H1 (cell line): ENCODE results near the gene CCR1. TPM values are rescaled to one million over a fixed set of nuclear protein-coding genes. Genes with fewer than 3 reads are reported as not detected.

Source experiments
- CTCF ChIA-PET: fragments of 300-600 bp; sonication (Branson Sonifier 250); formaldehyde crosslinking; loops from one replicate; lab custom pipeline; 2021; ENCODE audit not compliant: partially characterized antibody; lab: Charles Lee
- POLR2A ChIA-PET: fragments of 300-600 bp; sonication (Branson Sonifier 250); formaldehyde crosslinking; loops from one replicate; lab custom pipeline; 2021; ENCODE audit warnings: inconsistent platforms; ENCODE audit not compliant: partially characterized antibody; lab: Charles Lee
- DNase-seq, 2 experiments: peaks; one replicate each; pipeline versions ENCODE4 v3.0.0 to v3.0.0-alpha.2; 2010 to 2022; ENCODE audit warnings: low spot score in 2 of 2, low read depth in 1 of 2, mixed read lengths in 1 of 2
- FAIRE-seq: peaks from 2 replicates; lab custom pipeline; 2011; peaks lifted over from hg19 to GRCh38; lab: Jason Lieb, UNC
- H2AFZ ChIP-seq: 2 replicates; pipeline ENCODE4 v1.8.1; 2012; ENCODE audit warnings: low read length, inconsistent platforms
- H2AK5ac ChIP-seq: 2 replicates; pipeline ENCODE4 v1.6.1; 2013; ENCODE audit warnings: low read depth, low read length
- H2BK120ac ChIP-seq: replicated peaks from 2 replicates; pipeline ENCODE3; 2013; ENCODE audit warnings: low read depth, low read length, inconsistent platforms
- H2BK12ac ChIP-seq: 2 replicates; pipeline ENCODE4 v1.6.1; 2013; ENCODE audit warnings: low read depth, low read length
- H2BK15ac ChIP-seq: 2 replicates; pipeline ENCODE4 v1.6.1; 2013; ENCODE audit warnings: low read length
- H2BK20ac ChIP-seq: 2 replicates; pipeline ENCODE4 v1.6.1; 2013; ENCODE audit warnings: low read length
- H2BK5ac ChIP-seq: 2 replicates; pipeline ENCODE4 v1.6.1; 2013; ENCODE audit warnings: low read depth, low read length
- H3K14ac ChIP-seq: 2 replicates; pipeline ENCODE4 v1.6.1; 2013; ENCODE audit warnings: inconsistent platforms; ENCODE audit not compliant: insufficient read length
- H3K18ac ChIP-seq: 2 replicates; pipeline ENCODE4 v1.6.1; 2013; ENCODE audit warnings: low read length; ENCODE audit errors: extremely low read depth
- H3K23ac ChIP-seq: 2 replicates; pipeline ENCODE4 v1.6.1; 2013; ENCODE audit warnings: inconsistent platforms; ENCODE audit not compliant: insufficient read length
- H3K23me2 ChIP-seq: 2 replicates; pipeline ENCODE4 v1.6.1; 2013; ENCODE audit warnings: low read depth, low read length
- H3K27ac ChIP-seq: 2 replicates; pipeline ENCODE4 v1.6.1; 2011; ENCODE audit warnings: low read depth, low read length, inconsistent platforms
- H3K27me3 ChIP-seq, 4 experiments: replicated peaks in 1 of 4; 1 replicate in 1 of 4; 2 replicates in 3 of 4; pipeline versions ENCODE4 v1.6.1 to v1.8.1; 2011 to 2013; ENCODE audit warnings: low read length in 3 of 4, mild to moderate bottlenecking in 3 of 4, inconsistent platforms in 2 of 4, mixed read lengths in 2 of 4, moderate library complexity in 1 of 4; ENCODE audit not compliant: control insufficient read depth in 3 of 4, insufficient read depth in 3 of 4; ENCODE audit errors: extremely low read depth in 1 of 4
- H3K36me3 ChIP-seq, 4 experiments: 2 replicates each; pipeline versions ENCODE4 v1.6.1 to v1.8.1; 2011 to 2013; ENCODE audit warnings: mild to moderate bottlenecking in 4 of 4, low read length in 3 of 4, moderate library complexity in 2 of 4, control low read depth in 1 of 4, inconsistent platforms in 1 of 4; ENCODE audit not compliant: insufficient read depth in 4 of 4, control insufficient read depth in 2 of 4
- H3K4ac ChIP-seq: replicated peaks from 2 replicates; pipeline ENCODE3; 2013; ENCODE audit warnings: low read length, low read depth, mixed read lengths, inconsistent platforms; ENCODE audit not compliant: insufficient read length
- H3K4me1 ChIP-seq, 4 experiments: replicated peaks in 1 of 4; 1 replicate in 1 of 4; 2 replicates in 3 of 4; pipeline versions ENCODE4 v1.6.1 to v1.8.1; 2011 to 2013; ENCODE audit warnings: low read length in 3 of 4, inconsistent platforms in 2 of 4, mixed read lengths in 1 of 4; ENCODE audit not compliant: insufficient read depth in 4 of 4, control insufficient read depth in 3 of 4
- H3K4me2 ChIP-seq, 2 experiments: 2 replicates each; pipeline versions ENCODE4 v1.6.1 to v1.8.1; 2011 to 2013; ENCODE audit warnings: low read depth in 2 of 2, low read length in 2 of 2, control low read depth in 1 of 2, inconsistent platforms in 1 of 2, mild to moderate bottlenecking in 1 of 2; ENCODE audit not compliant: insufficient read depth in 1 of 2
- H3K4me3 ChIP-seq, 4 experiments: fragments of 200-600, 300-600 bp in 1 of 4; sonication (generic), shearing (Covaris generic), sonication (Bioruptor Twin) in 1 of 4; 2 replicates each; pipeline versions ENCODE4 v1.5.1 to v1.8.1; 2011 to 2016; ENCODE audit warnings: low read length in 4 of 4, low read depth in 3 of 4, control low read depth in 2 of 4, inconsistent platforms in 2 of 4, mild to moderate bottlenecking in 2 of 4, mixed read lengths in 1 of 4, moderate library complexity in 1 of 4; ENCODE audit not compliant: insufficient read depth in 2 of 4; ENCODE audit errors: extremely low read depth in 1 of 4
- H3K56ac ChIP-seq: replicated peaks from 2 replicates; pipeline ENCODE3; 2013; ENCODE audit warnings: low read depth, mild to moderate bottlenecking, mixed read lengths, low read length, inconsistent platforms; ENCODE audit not compliant: insufficient read length
- H3K79me1 ChIP-seq: 2 replicates; pipeline ENCODE4 v1.6.1; 2013; ENCODE audit warnings: low read depth, low read length, control low read depth
- H3K79me2 ChIP-seq, 2 experiments: 2 replicates each; pipeline versions ENCODE4 v1.6.1 to v1.8.1; 2012 to 2013; ENCODE audit warnings: low read length in 2 of 2, mild to moderate bottlenecking in 2 of 2, inconsistent platforms in 1 of 2; ENCODE audit not compliant: insufficient read depth in 2 of 2, control insufficient read depth in 1 of 2
- H3K9ac ChIP-seq, 4 experiments: replicated peaks in 1 of 4; 1 replicate in 1 of 4; 2 replicates in 3 of 4; pipeline versions ENCODE4 v1.6.1 to v1.8.1; 2011 to 2013; ENCODE audit warnings: low read depth in 3 of 4, low read length in 3 of 4, control low read depth in 2 of 4, mild to moderate bottlenecking in 2 of 4, moderate library complexity in 2 of 4, inconsistent platforms in 1 of 4; ENCODE audit errors: extremely low read depth in 1 of 4
- H3K9me3 ChIP-seq, 2 experiments: 2 replicates each; pipeline versions ENCODE4 v1.6.1 to v1.8.1; 2012 to 2013; ENCODE audit warnings: mild to moderate bottlenecking in 2 of 2, moderate library complexity in 2 of 2, control low read depth in 1 of 2, inconsistent platforms in 1 of 2, low read depth in 1 of 2, low read length in 1 of 2, mixed read lengths in 1 of 2; ENCODE audit not compliant: insufficient read depth in 2 of 2
- H4K20me1 ChIP-seq, 2 experiments: replicated peaks in 1 of 2; 2 replicates each; pipeline versions ENCODE3 to v1.8.1; 2011 to 2013; ENCODE audit warnings: inconsistent platforms in 2 of 2, low read length in 2 of 2, mild to moderate bottlenecking in 1 of 2; ENCODE audit not compliant: insufficient read depth in 2 of 2, control insufficient read depth in 1 of 2
- H4K5ac ChIP-seq: 2 replicates; pipeline ENCODE4 v1.6.1; 2013; ENCODE audit warnings: low read length, low read depth, mixed read lengths, inconsistent platforms; ENCODE audit not compliant: insufficient read length
- H4K8ac ChIP-seq: 2 replicates; pipeline ENCODE4 v1.8.0; 2013; ENCODE audit warnings: mild to moderate bottlenecking, moderate library complexity, low read length, inconsistent platforms; ENCODE audit not compliant: insufficient read depth; ENCODE audit errors: extremely low read depth
- H4K91ac ChIP-seq: replicated peaks from 2 replicates; pipeline ENCODE3; 2013; ENCODE audit warnings: low read length, mixed read lengths, inconsistent platforms; ENCODE audit not compliant: insufficient read length
- ASH2L ChIP-seq: fragments of 200-600, 300-600 bp; sonication (generic); IDR thresholded peaks from one replicate; pipeline ENCODE4 v1.7.1; 2017; ENCODE audit warnings: low read length
- BACH1 ChIP-seq: IDR thresholded peaks from 2 replicates; pipeline ENCODE4 v1.6.1; 2012; ENCODE audit warnings: low read length, improper control_type of control experiment
- BCL11A ChIP-seq, 2 experiments: IDR thresholded peaks; one replicate each; pipeline ENCODE4 v1.6.1; 2011; ENCODE audit warnings: low read depth in 2 of 2, low read length in 2 of 2, mild to moderate bottlenecking in 2 of 2
- BRCA1 ChIP-seq: IDR thresholded peaks from 2 replicates; pipeline ENCODE4 v1.6.1; 2012; ENCODE audit warnings: low read depth, low read length, improper control_type of control experiment
- CBX5 ChIP-seq: fragments of 300-800, 300-1000 bp; sonication (generic); IDR thresholded peaks from 2 replicates; pipeline ENCODE4 v1.7.1; 2016; ENCODE audit warnings: antibody characterized with exemption, low read length, low read depth
- CTBP2 ChIP-seq: IDR thresholded peaks from 2 replicates; pipeline ENCODE4 v1.7.0; 2011; ENCODE audit warnings: borderline replicate concordance, mild to moderate bottlenecking, moderate library complexity, mixed read lengths, low read length; ENCODE audit not compliant: insufficient read depth, insufficient read length
- E2F6 ChIP-seq: IDR thresholded peaks from 2 replicates; pipeline ENCODE4 v1.6.1; 2012; ENCODE audit warnings: inconsistent platforms
- JUND ChIP-seq: IDR thresholded peaks from 2 replicates; pipeline ENCODE4 v1.6.1; 2011; ENCODE audit warnings: mild to moderate bottlenecking, improper control_type of control experiment, low read length
- PHF8 ChIP-seq: fragments of 200-600 bp; sonication (generic); conservative IDR thresholded peaks from 2 replicates; pipeline ENCODE4 v1.7.1; 2012; ENCODE audit warnings: low read depth, mild to moderate bottlenecking, inconsistent platforms, low read length, moderate library complexity
- RFX5 ChIP-seq: IDR thresholded peaks from 2 replicates; pipeline ENCODE4 v1.6.1; 2011; ENCODE audit warnings: low read depth, low read length, improper control_type of control experiment, borderline replicate concordance
- SP4 ChIP-seq: IDR thresholded peaks from 2 replicates; pipeline ENCODE4 v1.6.1; 2012; ENCODE audit warnings: low read length, inconsistent platforms
- SRF ChIP-seq: IDR thresholded peaks from 2 replicates; pipeline ENCODE4 v1.6.1; 2011; ENCODE audit warnings: mild to moderate bottlenecking, low read depth, low read length, moderate library complexity
- TAF1 ChIP-seq: IDR thresholded peaks from 2 replicates; pipeline ENCODE4 v1.6.1; 2011; ENCODE audit warnings: mild to moderate bottlenecking, low read depth, low read length
- TEAD4 ChIP-seq: IDR thresholded peaks from 2 replicates; pipeline ENCODE4 v1.6.1; 2012; ENCODE audit warnings: low read depth, low read length, inconsistent platforms, mixed read lengths
- ZNF274 ChIP-seq: IDR thresholded peaks from 2 replicates; pipeline ENCODE4 v1.7.0; 2012; ENCODE audit warnings: low read length, borderline replicate concordance; ENCODE audit errors: extremely low read depth
- WGBS, 2 experiments: shearing (Covaris generic) in 1 of 2; methylation state at CpG; one replicate each; pipeline versions ENCODE4 v1.1.6 to v1.1.7; 2013 to 2015; ENCODE audit warnings: low lambda C conversion rate in 2 of 2, mixed read lengths in 2 of 2, inconsistent platforms in 1 of 2, low coverage in 1 of 2, missing lambda C conversion rate in 1 of 2; ENCODE audit not compliant: insufficient replicate concordance in 2 of 2, insufficient coverage in 1 of 2, insufficient read length in 1 of 2; ENCODE audit errors: extremely low coverage in 1 of 2, missing lambda C conversion rate in 1 of 2; 5-methylcytosine and 5-hydroxymethylcytosine counted together
- polyA plus RNA-seq, 7 experiments: library from polyadenylated mRNA; depleted of rRNA in 3 of 7; stranded (reverse) in 5 of 7; unstranded in 2 of 7; fragments of >200 nt in 5 of 7; fragments of 200-250 nt in 2 of 7; gene quantifications; 1 replicate in 5 of 7; 2 replicates in 1 of 7; 4 replicates in 1 of 7; pipeline versions ENCODE4 v1.2.1 to v1.2.3, GENCODE V29; 2011 to 2013; ENCODE audit warnings: missing spikeins in 2 of 7, mixed read lengths in 2 of 7
- total RNA-seq: library from RNA; stranded (reverse); fragmentation: NEBNext Ultra II Directional; extraction: Animal tissue kit (Norgen Biotek cat#: 25700); gene quantifications from 2 replicates; pipeline ENCODE4 v1.2.1, GENCODE V29; 2021

CCR1 gene
- total and polyA plus RNA-seq, 2 of the 8 experiments (the other 6 are each of a cell fraction or from before 2014, with no cell fraction given), result not detected

GRCh38 chr3:46192939-46193338, 15.2 kb downstream of the CCR1 start:
- Histone ChIP-seq H2BK20ac (no peak overlapping the region), H4K5ac (no peak overlapping the region), H3K9ac (no peak overlapping the region), H4K91ac (no peak overlapping the region), H4K20me1 (no peaks in the 10 kb centered on the region), H3K4me3 (no peak overlapping the region), H3K79me2 (no peaks in the 10 kb centered on the region), H2AFZ (no peak overlapping the region), H3K79me1 (no peaks in the 10 kb centered on the region), H2BK15ac (no peak overlapping the region), H2BK12ac (no peak overlapping the region), H3K9me3 (peaks cover 9 to 16% of the 10 kb centered on the region in 2 experiments; a peak in 3 of 4 replicates), H2BK5ac (no peak overlapping the region), H2AK5ac (no peak overlapping the region), H3K18ac (no peak overlapping the region), H3K23me2 (no peaks in the 10 kb centered on the region), H3K4me2 (no peak overlapping the region), H4K8ac (no peak overlapping the region), H3K23ac (no peak overlapping the region), H3K56ac (no peak overlapping the region), H2BK120ac (no peak overlapping the region), H3K14ac (no peak overlapping the region), H3K36me3 (no peaks in the 10 kb centered on the region), H3K27ac (no peak overlapping the region), H3K4ac (no peak overlapping the region), H3K27me3 (no peaks in the 10 kb centered on the region), H3K4me1 (no peaks in the 10 kb centered on the region)
- FAIRE-seq, result no peak
- ChIA-PET POLR2A (no interaction called here), CTCF (interaction anchor here (0.6 to 1.9 kb wide), 3 partner anchors 15 to 108 kb away, joined by 3 to 10 read pairs (median 3); partner anchors contain the start of gene CCR1)
- no peak for DNase-seq
- WGBS, 2 experiments, result 96% methylated on average over 5 of the region's 5 CpGs; no CpG with 5 or more reads in 1 of the 2 experiments
- TF ChIP-seq SRF, result no peak
- TF ChIP-seq PHF8, result no peak
- no peak for TF ChIP-seq TAF1
- TF ChIP-seq BRCA1, result no peak
- no peak for TF ChIP-seq CTBP2
- TF ChIP-seq ASH2L, result no peak
- TF ChIP-seq E2F6, result no peak
- TF ChIP-seq BACH1, result no peak
- no peak for TF ChIP-seq RFX5
- TF ChIP-seq CBX5, result no peak
- TF ChIP-seq JUND, result no peak
- TF ChIP-seq ZNF274, result no peak
- TF ChIP-seq SP4, result no peak
- no peak for TF ChIP-seq BCL11A (IDR thresholded peaks at IDR 0.05; ENCODE audit: low read depth in 2 of 2, low read length in 2 of 2)
- no peak for TF ChIP-seq TEAD4
